HG03064 (cell line): ENCODE data around the gene TDRD9.

ENCODE experiments used
- ATAC-seq: cut with Tn5 transposase; IDR thresholded peaks from one replicate; pipeline ENCODE4 v1.9.1; 2021; ENCODE audit warnings: low read depth; ENCODE audit not compliant: unreplicated experiment

The TDRD9 gene

GRCh38 chr14:103890821-103891666 lies 37.2 kb upstream of the TDRD9 start:
- ATAC-seq, result no peak

GRCh38 chr14:103891667-103892215 lies 36.5 kb upstream of the TDRD9 start:
- no peak for ATAC-seq

GRCh38 chr14:103892247-103892646 lies 36.0 kb upstream of the TDRD9 start:
- ATAC-seq, result no peak

GRCh38 chr14:103894034-103894722 lies 34.1 kb upstream of the TDRD9 start:
- ATAC-seq, result no peak

GRCh38 chr14:103894723-103895059 lies 33.6 kb upstream of the TDRD9 start:
- ATAC-seq, result no peak

- no peak for ATAC-seq
Measured at GRCh38 chr14:103896578-103896977, 31.7 kb upstream of the TDRD9 start.

- ATAC-seq, result no peak
Measured at GRCh38 chr14:103897075-103897947, 30.9 kb upstream of the TDRD9 start.

GRCh38 chr14:103898204-103898603 lies 30.1 kb upstream of the TDRD9 start:
- ATAC-seq, result no peak

GRCh38 chr14:103898711-103899110 lies 29.5 kb upstream of the TDRD9 start:
- ATAC-seq, result no peak

- no peak for ATAC-seq
Measured at GRCh38 chr14:103899316-103899715, 28.9 kb upstream of the TDRD9 start.

GRCh38 chr14:103899833-103900232 lies 28.4 kb upstream of the TDRD9 start:
- ATAC-seq, result no peak

- no peak for ATAC-seq
Measured at GRCh38 chr14:103904493-103905107, 23.7 kb upstream of the TDRD9 start.

GRCh38 chr14:103905842-103906456 lies 22.3 kb upstream of the TDRD9 start:
- no peak for ATAC-seq

GRCh38 chr14:103908580-103908979 lies 19.7 kb upstream of the TDRD9 start:
- ATAC-seq, result no peak

- ATAC-seq, result no peak
Measured at GRCh38 chr14:103909531-103910261, 18.6 kb upstream of the TDRD9 start.

- no peak for ATAC-seq
Measured at GRCh38 chr14:103910262-103910935, 17.9 kb upstream of the TDRD9 start.

- no peak for ATAC-seq
Measured at GRCh38 chr14:103910984-103911383, 17.3 kb upstream of the TDRD9 start.

- no peak for ATAC-seq
Measured at GRCh38 chr14:103915616-103916015, 12.6 kb upstream of the TDRD9 start.
